ENCODE measurements around the gene FBRS.

FBRS gene

GRCh38 chr16:30663820-30664219 lies 5.6 kb downstream of the FBRS start:
- H4K20me1 ChIP-seq (ENCODE audit: control insufficient read depth, insufficient read depth, low read depth, low read length): peaks cover 4% of the 10 kb centered on the region; the same call in 1 of the 2 replicates
- no peak overlapping the region for H3K4me3 ChIP-seq (ENCODE audit: low read length)
- H3K4me2 ChIP-seq (ENCODE audit: low read length): no peak overlapping the region
- H3K9me2 ChIP-seq (replicated peaks; ENCODE audit: control insufficient read depth, low read length): no peaks in the 10 kb centered on the region
- no peak overlapping the region for H3K27ac ChIP-seq (ENCODE audit: low read depth, low read length)
- peaks cover 87% of the 10 kb centered on the region for H3K36me3 ChIP-seq (ENCODE audit: control insufficient read depth, low read length)
- H3K9me3 ChIP-seq (ENCODE audit: control insufficient read depth, insufficient read depth, low read length): no peaks in the 10 kb centered on the region
- peaks cover 35% of the 10 kb centered on the region for H3K4me1 ChIP-seq (ENCODE audit: control insufficient read depth, low read length)
- TF ChIP-seq CTCF (IDR thresholded peaks at IDR 0.05; ENCODE audit: low read depth, low read length, poor library complexity, severe bottlenecking) (no peak), EZH2phosphoT487 (IDR thresholded peaks at IDR 0.05; ENCODE audit: borderline replicate concordance, low read length) (no peak)
- H3K27me3 ChIP-seq (ENCODE audit: control insufficient read depth, low read length): no peaks in the 10 kb centered on the region
- H3F3A ChIP-seq (ENCODE audit: control insufficient read depth, insufficient read depth): peaks cover 2% of the 10 kb centered on the region
- H3K79me2 ChIP-seq (ENCODE audit: control insufficient read depth, low read length): peaks cover 45% of the 10 kb centered on the region

- H3K36me3 ChIP-seq (ENCODE audit: control insufficient read depth, low read length): peaks cover 93% of the 10 kb centered on the region
- TF ChIP-seq EZH2phosphoT487 (IDR thresholded peaks at IDR 0.05; ENCODE audit: borderline replicate concordance, low read length): no peak
- no peak for TF ChIP-seq CTCF (IDR thresholded peaks at IDR 0.05; ENCODE audit: low read depth, low read length, poor library complexity, severe bottlenecking)
- no peaks in the 10 kb centered on the region for H3K9me3 ChIP-seq (ENCODE audit: control insufficient read depth, insufficient read depth, low read length)
- H3K4me1 ChIP-seq (ENCODE audit: control insufficient read depth, low read length): peaks cover 35% of the 10 kb centered on the region
- H3K79me2 ChIP-seq (ENCODE audit: control insufficient read depth, low read length): peaks cover 43% of the 10 kb centered on the region
- H3K9me2 ChIP-seq (replicated peaks; ENCODE audit: control insufficient read depth, low read length): no peaks in the 10 kb centered on the region
- H4K20me1 ChIP-seq (ENCODE audit: control insufficient read depth, insufficient read depth, low read depth, low read length): peaks cover 4% of the 10 kb centered on the region; the same call in 1 of the 2 replicates
- no peaks in the 10 kb centered on the region; the same call in 1 of the 2 replicates for H3F3A ChIP-seq (ENCODE audit: control insufficient read depth, insufficient read depth)
- H3K27me3 ChIP-seq (ENCODE audit: control insufficient read depth, low read length): no peaks in the 10 kb centered on the region
- H3K4me3 ChIP-seq (ENCODE audit: low read length): no peak overlapping the region
- H3K27ac ChIP-seq (ENCODE audit: low read depth, low read length): no peak overlapping the region
- no peak overlapping the region for H3K4me2 ChIP-seq (ENCODE audit: low read length)
Measured at GRCh38 chr16:30664616-30665109, 6.4 kb downstream of the FBRS start.

- Histone ChIP-seq H3K79me2 (ENCODE audit: control insufficient read depth, low read length) (peaks cover 37% of the 10 kb centered on the region), H4K20me1 (ENCODE audit: control insufficient read depth, insufficient read depth, low read depth, low read length) (peaks cover 4% of the 10 kb centered on the region; the same call in 1 of the 2 replicates), H3K27me3 (ENCODE audit: control insufficient read depth, low read length) (no peaks in the 10 kb centered on the region), H3K9me2 (replicated peaks; ENCODE audit: control insufficient read depth, low read length) (no peaks in the 10 kb centered on the region), H3K36me3 (ENCODE audit: control insufficient read depth, low read length) (peaks cover 93% of the 10 kb centered on the region), H3K27ac (ENCODE audit: low read depth, low read length) (no peak overlapping the region), H3K9me3 (ENCODE audit: control insufficient read depth, insufficient read depth, low read length) (no peaks in the 10 kb centered on the region), H3K4me2 (ENCODE audit: low read length) (no peak overlapping the region), H3K4me3 (ENCODE audit: low read length) (no peak overlapping the region), H3F3A (ENCODE audit: control insufficient read depth, insufficient read depth) (no peaks in the 10 kb centered on the region; the same call in 1 of the 2 replicates), H3K4me1 (ENCODE audit: control insufficient read depth, low read length) (peaks cover 34% of the 10 kb centered on the region)
- TF ChIP-seq EZH2phosphoT487 (IDR thresholded peaks at IDR 0.05; ENCODE audit: borderline replicate concordance, low read length): no peak
- TF ChIP-seq CTCF (IDR thresholded peaks at IDR 0.05; ENCODE audit: low read depth, low read length, poor library complexity, severe bottlenecking): no peak
Measured at GRCh38 chr16:30665155-30665829, 7.1 kb downstream of the FBRS start.
